ENCODE results near the gene NAV3. TPM values are rescaled to one million over a fixed set of nuclear protein-coding genes. Genes with fewer than 3 reads are reported as not detected.

Gene NAV3
- total and polyA plus RNA-seq, 2 donors (not counting 1 experiment from before 2014, with no cell fraction given): not detected

DNA sequence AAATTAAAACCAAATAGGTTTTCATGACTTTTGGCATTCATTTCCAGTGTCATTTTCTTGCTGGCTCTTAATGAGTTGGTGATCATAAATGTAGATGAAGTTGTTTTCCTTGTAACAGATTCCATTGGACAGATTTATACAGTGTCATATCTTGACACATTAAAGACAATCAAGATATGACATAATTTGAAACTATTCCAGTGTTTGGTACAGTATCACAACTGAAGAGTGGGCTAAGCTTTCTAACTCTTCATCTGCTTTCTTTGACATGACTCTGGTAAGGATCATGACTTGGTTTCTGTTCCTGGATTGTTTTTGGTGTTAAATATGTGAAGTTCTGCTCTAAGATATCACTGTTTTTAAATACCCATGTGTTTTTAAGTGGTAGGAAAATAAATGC lies 289.6 kb downstream of the NAV3 start:
- Histone ChIP-seq H4K20me1 (ENCODE audit: control insufficient read depth, insufficient read depth, low read length, poor library complexity, severe bottlenecking) (no peaks in the 10 kb centered on the region), H3K79me2 (ENCODE audit: control insufficient read depth, insufficient read depth, low read length) (no peaks in the 10 kb centered on the region), H3K9ac (ENCODE audit: low read length) (no peak overlapping the region), H3K9me3 (ENCODE audit: control extremely low read depth in 1 of 3, control insufficient read depth in 2 of 3, insufficient read depth in 1 of 3, low read length in 2 of 3) (no peaks in the 10 kb centered on the region), H3K27me3 (replicated peaks in 1 of 4; ENCODE audit: control extremely low read depth in 1 of 4, control insufficient read depth in 3 of 4, insufficient read depth in 4 of 4, low read length in 3 of 4) (no peaks in the 10 kb centered on the region), H3K4me1 (ENCODE audit: control insufficient read depth in 2 of 2, insufficient read depth in 2 of 2, low read length in 2 of 2) (no peaks in the 10 kb centered on the region), H3K36me3 (replicated peaks in 1 of 2; ENCODE audit: control extremely low read depth in 1 of 2, control insufficient read depth in 1 of 2, extremely low read depth in 1 of 2, insufficient read depth in 2 of 2, low read length in 1 of 2) (no peaks in the 10 kb centered on the region), H3K4me2 (replicated peaks; ENCODE audit: low read depth, low read length, poor library complexity, severe bottlenecking) (no peak overlapping the region), H2AFZ (ENCODE audit: insufficient read depth, low read depth, low read length, poor library complexity, severe bottlenecking) (no peak overlapping the region), H3K27ac (ENCODE audit: low read length in 2 of 2) (no peak overlapping the region), H3K4me3 (ENCODE audit: control extremely low read depth in 1 of 5, extremely low read depth in 1 of 5, insufficient read depth in 1 of 5, low read depth in 2 of 5, low read length in 4 of 5) (no peak overlapping the region)
- Mint-ChIP-seq H3K4me3 (no peak overlapping the region), H3K27ac (no peak overlapping the region), H3K27me3 (no peaks in the 10 kb centered on the region), H3K4me1 (no peaks in the 10 kb centered on the region), H3K9me3 (ENCODE audit: insufficient read depth) (no peaks in the 10 kb centered on the region)
- TF ChIP-seq EZH2 (IDR thresholded peaks at IDR 0.05; ENCODE audit: borderline replicate concordance, insufficient read depth, low read depth, low read length, poor library complexity, severe bottlenecking): no peak
- TF ChIP-seq, protein P1, sequence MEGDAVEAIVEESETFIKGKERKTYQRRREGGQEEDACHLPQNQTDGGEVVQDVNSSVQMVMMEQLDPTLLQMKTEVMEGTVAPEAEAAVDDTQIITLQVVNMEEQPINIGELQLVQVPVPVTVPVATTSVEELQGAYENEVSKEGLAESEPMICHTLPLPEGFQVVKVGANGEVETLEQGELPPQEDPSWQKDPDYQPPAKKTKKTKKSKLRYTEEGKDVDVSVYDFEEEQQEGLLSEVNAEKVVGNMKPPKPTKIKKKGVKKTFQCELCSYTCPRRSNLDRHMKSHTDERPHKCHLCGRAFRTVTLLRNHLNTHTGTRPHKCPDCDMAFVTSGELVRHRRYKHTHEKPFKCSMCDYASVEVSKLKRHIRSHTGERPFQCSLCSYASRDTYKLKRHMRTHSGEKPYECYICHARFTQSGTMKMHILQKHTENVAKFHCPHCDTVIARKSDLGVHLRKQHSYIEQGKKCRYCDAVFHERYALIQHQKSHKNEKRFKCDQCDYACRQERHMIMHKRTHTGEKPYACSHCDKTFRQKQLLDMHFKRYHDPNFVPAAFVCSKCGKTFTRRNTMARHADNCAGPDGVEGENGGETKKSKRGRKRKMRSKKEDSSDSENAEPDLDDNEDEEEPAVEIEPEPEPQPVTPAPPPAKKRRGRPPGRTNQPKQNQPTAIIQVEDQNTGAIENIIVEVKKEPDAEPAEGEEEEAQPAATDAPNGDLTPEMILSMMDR (IDR thresholded peaks at IDR 0.05): no peak
- intact Hi-C loops (cut with micrococcal nuclease): no loop called here
- ChIA-PET CTCF (no interaction called here), POLR2A (no interaction called here)
- DNase-seq: no peak
- ATAC-seq (ENCODE audit: low read depth): no peak

DNA sequence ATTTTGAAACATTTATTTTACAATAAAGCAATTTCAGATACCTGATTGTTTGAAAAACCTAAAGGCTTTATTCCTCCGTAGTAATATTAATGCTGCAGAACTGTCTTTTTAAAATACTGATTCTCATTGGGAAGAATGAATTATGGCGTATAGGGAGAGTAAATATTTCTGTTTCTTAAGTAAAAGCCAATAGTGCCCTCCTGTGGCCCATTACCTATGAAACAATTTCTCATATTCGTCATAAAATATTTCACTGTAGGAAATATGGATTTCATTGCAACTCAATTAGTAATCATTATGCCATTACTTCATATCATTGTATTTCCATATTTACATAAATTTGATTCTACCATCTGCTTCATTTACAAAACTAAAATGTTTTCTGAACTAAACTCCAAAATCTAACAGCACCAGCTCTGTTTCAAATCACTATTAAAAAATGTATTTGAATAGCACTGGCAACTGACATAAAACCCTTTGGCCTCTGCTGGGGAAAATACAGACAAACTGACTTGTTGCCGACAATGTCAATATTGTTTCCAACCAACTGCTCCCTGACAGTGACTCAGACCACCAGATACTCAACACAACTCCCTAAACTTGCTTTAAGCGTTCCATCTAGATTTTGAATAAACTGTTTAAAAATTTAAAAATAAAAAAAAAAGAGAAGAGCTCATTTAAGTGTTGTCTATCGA lies 290.3 kb downstream of the NAV3 start:
- no peak overlapping the region for H3K27ac ChIP-seq (ENCODE audit: low read length in 2 of 2)
- Mint-ChIP-seq H3K27ac (no peak overlapping the region), H3K9me3 (ENCODE audit: insufficient read depth) (no peaks in the 10 kb centered on the region), H3K27me3 (no peaks in the 10 kb centered on the region), H3K4me1 (no peaks in the 10 kb centered on the region), H3K4me3 (no peak overlapping the region)
- no peaks in the 10 kb centered on the region for H3K4me1 ChIP-seq (ENCODE audit: control insufficient read depth in 2 of 2, insufficient read depth in 2 of 2, low read length in 2 of 2)
- no peaks in the 10 kb centered on the region for H3K79me2 ChIP-seq (ENCODE audit: control insufficient read depth, insufficient read depth, low read length)
- H3K9me3 ChIP-seq (ENCODE audit: control extremely low read depth in 1 of 3, control insufficient read depth in 2 of 3, insufficient read depth in 1 of 3, low read length in 2 of 3): no peaks in the 10 kb centered on the region
- ChIA-PET CTCF (no interaction called here), POLR2A (no interaction called here)
- no peak overlapping the region for H3K9ac ChIP-seq (ENCODE audit: low read length)
- TF ChIP-seq EZH2 (IDR thresholded peaks at IDR 0.05; ENCODE audit: borderline replicate concordance, insufficient read depth, low read depth, low read length, poor library complexity, severe bottlenecking): no peak
- TF ChIP-seq, protein P1 (IDR thresholded peaks at IDR 0.05): no peak
- no peak for ATAC-seq (ENCODE audit: low read depth)
- no peak overlapping the region for H3K4me2 ChIP-seq (replicated peaks; ENCODE audit: low read depth, low read length, poor library complexity, severe bottlenecking)
- WGBS (ENCODE audit: insufficient coverage): no CpG with 5 or more reads among the region's 6 CpGs
- no peaks in the 10 kb centered on the region for H3K36me3 ChIP-seq (replicated peaks in 1 of 2; ENCODE audit: control extremely low read depth in 1 of 2, control insufficient read depth in 1 of 2, extremely low read depth in 1 of 2, insufficient read depth in 2 of 2, low read length in 1 of 2)
- no peak overlapping the region for H2AFZ ChIP-seq (ENCODE audit: insufficient read depth, low read depth, low read length, poor library complexity, severe bottlenecking)
- intact Hi-C loops (cut with micrococcal nuclease): no loop called here
- no peaks in the 10 kb centered on the region for H4K20me1 ChIP-seq (ENCODE audit: control insufficient read depth, insufficient read depth, low read length, poor library complexity, severe bottlenecking)
- H3K27me3 ChIP-seq (replicated peaks in 1 of 4; ENCODE audit: control extremely low read depth in 1 of 4, control insufficient read depth in 3 of 4, insufficient read depth in 4 of 4, low read length in 3 of 4): no peaks in the 10 kb centered on the region
- DNase-seq: peak; percentile 3
- no peak overlapping the region for H3K4me3 ChIP-seq (ENCODE audit: control extremely low read depth in 1 of 5, extremely low read depth in 1 of 5, insufficient read depth in 1 of 5, low read depth in 2 of 5, low read length in 4 of 5)
